Measurements from ENCODE around the gene FHOD3. TPM values are rescaled to one million over a fixed set of nuclear protein-coding genes. Genes with fewer than 3 reads are reported as not detected.

The FHOD3 gene
- total and polyA plus RNA-seq, 2 experiments from 2014 or later, result 2.7 to 8.7 TPM

- no peaks in the 10 kb centered on the region for H3K79me2 ChIP-seq (replicated peaks; ENCODE audit: insufficient read depth)
- 0 out of 3 replicates have a peak, but pooled peaks cover 3% of the 10 kb centered on the region for H3K4me1 Mint-ChIP-seq
- H3K27me3 ChIP-seq (ENCODE audit: insufficient read depth), result no peaks in the 10 kb centered on the region
- no peak overlapping the region for H3K27ac ChIP-seq (ENCODE audit: low read depth)
- H3K4me3 Mint-ChIP-seq, result no peak overlapping the region
- DNase-seq (ENCODE audit: low spot score), result no peak
- H3K4me2 ChIP-seq, result no peak overlapping the region
- TF ChIP-seq EZH2 (IDR thresholded peaks at IDR 0.05; ENCODE audit: low read depth, unreplicated experiment) (no peak), NANOG (IDR thresholded peaks at IDR 0.05; ENCODE audit: borderline replicate concordance) (no peak), JUNB (IDR thresholded peaks at IDR 0.05; ENCODE audit: unreplicated experiment) (no peak), ZNF462 (CRISPR knock-in tag; IDR thresholded peaks at IDR 0.05) (no peak), EZH2phosphoT487 (IDR thresholded peaks at IDR 0.05; ENCODE audit: unreplicated experiment) (no peak), STAT1 (IDR thresholded peaks at IDR 0.05; ENCODE audit: unreplicated experiment) (no peak), POLR2AphosphoS5 (IDR thresholded peaks at IDR 0.05; ENCODE audit: low read depth) (no peak), ZNF114 (CRISPR knock-in tag; IDR thresholded peaks at IDR 0.05) (no peak), CREB1 (CRISPR knock-in tag; IDR thresholded peaks at IDR 0.05; ENCODE audit: low read depth) (no peak), ZNF331 (CRISPR knock-in tag; IDR thresholded peaks at IDR 0.05; ENCODE audit: low read depth) (no peak)
- TF ChIP-seq, protein P1, sequence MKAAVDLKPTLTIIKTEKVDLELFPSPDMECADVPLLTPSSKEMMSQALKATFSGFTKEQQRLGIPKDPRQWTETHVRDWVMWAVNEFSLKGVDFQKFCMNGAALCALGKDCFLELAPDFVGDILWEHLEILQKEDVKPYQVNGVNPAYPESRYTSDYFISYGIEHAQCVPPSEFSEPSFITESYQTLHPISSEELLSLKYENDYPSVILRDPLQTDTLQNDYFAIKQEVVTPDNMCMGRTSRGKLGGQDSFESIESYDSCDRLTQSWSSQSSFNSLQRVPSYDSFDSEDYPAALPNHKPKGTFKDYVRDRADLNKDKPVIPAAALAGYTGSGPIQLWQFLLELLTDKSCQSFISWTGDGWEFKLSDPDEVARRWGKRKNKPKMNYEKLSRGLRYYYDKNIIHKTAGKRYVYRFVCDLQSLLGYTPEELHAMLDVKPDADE (IDR thresholded peaks at IDR 0.05), result no peak
- TF ChIP-seq, protein P2, sequence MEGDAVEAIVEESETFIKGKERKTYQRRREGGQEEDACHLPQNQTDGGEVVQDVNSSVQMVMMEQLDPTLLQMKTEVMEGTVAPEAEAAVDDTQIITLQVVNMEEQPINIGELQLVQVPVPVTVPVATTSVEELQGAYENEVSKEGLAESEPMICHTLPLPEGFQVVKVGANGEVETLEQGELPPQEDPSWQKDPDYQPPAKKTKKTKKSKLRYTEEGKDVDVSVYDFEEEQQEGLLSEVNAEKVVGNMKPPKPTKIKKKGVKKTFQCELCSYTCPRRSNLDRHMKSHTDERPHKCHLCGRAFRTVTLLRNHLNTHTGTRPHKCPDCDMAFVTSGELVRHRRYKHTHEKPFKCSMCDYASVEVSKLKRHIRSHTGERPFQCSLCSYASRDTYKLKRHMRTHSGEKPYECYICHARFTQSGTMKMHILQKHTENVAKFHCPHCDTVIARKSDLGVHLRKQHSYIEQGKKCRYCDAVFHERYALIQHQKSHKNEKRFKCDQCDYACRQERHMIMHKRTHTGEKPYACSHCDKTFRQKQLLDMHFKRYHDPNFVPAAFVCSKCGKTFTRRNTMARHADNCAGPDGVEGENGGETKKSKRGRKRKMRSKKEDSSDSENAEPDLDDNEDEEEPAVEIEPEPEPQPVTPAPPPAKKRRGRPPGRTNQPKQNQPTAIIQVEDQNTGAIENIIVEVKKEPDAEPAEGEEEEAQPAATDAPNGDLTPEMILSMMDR (conservative IDR thresholded peaks at IDR 0.05; ENCODE audit: low read depth in 2 of 2), result no peak
- TF ChIP-seq, protein P3, sequence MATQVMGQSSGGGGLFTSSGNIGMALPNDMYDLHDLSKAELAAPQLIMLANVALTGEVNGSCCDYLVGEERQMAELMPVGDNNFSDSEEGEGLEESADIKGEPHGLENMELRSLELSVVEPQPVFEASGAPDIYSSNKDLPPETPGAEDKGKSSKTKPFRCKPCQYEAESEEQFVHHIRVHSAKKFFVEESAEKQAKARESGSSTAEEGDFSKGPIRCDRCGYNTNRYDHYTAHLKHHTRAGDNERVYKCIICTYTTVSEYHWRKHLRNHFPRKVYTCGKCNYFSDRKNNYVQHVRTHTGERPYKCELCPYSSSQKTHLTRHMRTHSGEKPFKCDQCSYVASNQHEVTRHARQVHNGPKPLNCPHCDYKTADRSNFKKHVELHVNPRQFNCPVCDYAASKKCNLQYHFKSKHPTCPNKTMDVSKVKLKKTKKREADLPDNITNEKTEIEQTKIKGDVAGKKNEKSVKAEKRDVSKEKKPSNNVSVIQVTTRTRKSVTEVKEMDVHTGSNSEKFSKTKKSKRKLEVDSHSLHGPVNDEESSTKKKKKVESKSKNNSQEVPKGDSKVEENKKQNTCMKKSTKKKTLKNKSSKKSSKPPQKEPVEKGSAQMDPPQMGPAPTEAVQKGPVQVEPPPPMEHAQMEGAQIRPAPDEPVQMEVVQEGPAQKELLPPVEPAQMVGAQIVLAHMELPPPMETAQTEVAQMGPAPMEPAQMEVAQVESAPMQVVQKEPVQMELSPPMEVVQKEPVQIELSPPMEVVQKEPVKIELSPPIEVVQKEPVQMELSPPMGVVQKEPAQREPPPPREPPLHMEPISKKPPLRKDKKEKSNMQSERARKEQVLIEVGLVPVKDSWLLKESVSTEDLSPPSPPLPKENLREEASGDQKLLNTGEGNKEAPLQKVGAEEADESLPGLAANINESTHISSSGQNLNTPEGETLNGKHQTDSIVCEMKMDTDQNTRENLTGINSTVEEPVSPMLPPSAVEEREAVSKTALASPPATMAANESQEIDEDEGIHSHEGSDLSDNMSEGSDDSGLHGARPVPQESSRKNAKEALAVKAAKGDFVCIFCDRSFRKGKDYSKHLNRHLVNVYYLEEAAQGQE (IDR thresholded peaks at IDR 0.05; ENCODE audit: unreplicated experiment), result no peak
- H3K27me3 Mint-ChIP-seq (ENCODE audit: insufficient read depth, low read depth, poor library complexity), result peaks cover 2% of the 10 kb centered on the region
- no peaks in the 10 kb centered on the region for H3K4me1 ChIP-seq (ENCODE audit: insufficient read depth)
- H4K20me1 ChIP-seq (replicated peaks; ENCODE audit: insufficient read depth), result no peaks in the 10 kb centered on the region
- no peak overlapping the region for H3K27ac Mint-ChIP-seq
- no peaks in the 10 kb centered on the region for H3K9me3 Mint-ChIP-seq
- no peak for ATAC-seq
- H3K4me3 ChIP-seq, result no peak overlapping the region
- no peaks in the 10 kb centered on the region for H3F3A ChIP-seq (replicated peaks; ENCODE audit: low read depth)
- peaks cover 12% of the 10 kb centered on the region; the same call in 1 of the 2 replicates for H3K9me2 ChIP-seq (ENCODE audit: insufficient read depth)
- H3K36me3 ChIP-seq (ENCODE audit: insufficient read depth), result no peaks in the 10 kb centered on the region
- H3K36me3 Mint-ChIP-seq (ENCODE audit: low read depth), result no peaks in the 10 kb centered on the region
- H2AFZ ChIP-seq, result no peak overlapping the region
Measured at GRCh38 chr18:36697905-36698304, 400.4 kb downstream of the FHOD3 start.
